ENCODE data around the gene GPATCH8. TPM values are rescaled to one million over a fixed set of nuclear protein-coding genes. Genes with fewer than 3 reads are reported as not detected.

The GPATCH8 gene
- total RNA-seq, 4 donors from 2014 or later: 33.8 to 49.3 (median 39.1) TPM

- TF ChIP-seq, protein P1, sequence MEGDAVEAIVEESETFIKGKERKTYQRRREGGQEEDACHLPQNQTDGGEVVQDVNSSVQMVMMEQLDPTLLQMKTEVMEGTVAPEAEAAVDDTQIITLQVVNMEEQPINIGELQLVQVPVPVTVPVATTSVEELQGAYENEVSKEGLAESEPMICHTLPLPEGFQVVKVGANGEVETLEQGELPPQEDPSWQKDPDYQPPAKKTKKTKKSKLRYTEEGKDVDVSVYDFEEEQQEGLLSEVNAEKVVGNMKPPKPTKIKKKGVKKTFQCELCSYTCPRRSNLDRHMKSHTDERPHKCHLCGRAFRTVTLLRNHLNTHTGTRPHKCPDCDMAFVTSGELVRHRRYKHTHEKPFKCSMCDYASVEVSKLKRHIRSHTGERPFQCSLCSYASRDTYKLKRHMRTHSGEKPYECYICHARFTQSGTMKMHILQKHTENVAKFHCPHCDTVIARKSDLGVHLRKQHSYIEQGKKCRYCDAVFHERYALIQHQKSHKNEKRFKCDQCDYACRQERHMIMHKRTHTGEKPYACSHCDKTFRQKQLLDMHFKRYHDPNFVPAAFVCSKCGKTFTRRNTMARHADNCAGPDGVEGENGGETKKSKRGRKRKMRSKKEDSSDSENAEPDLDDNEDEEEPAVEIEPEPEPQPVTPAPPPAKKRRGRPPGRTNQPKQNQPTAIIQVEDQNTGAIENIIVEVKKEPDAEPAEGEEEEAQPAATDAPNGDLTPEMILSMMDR (IDR thresholded peaks at IDR 0.05; ENCODE audit: low read depth): no peak
These were observed 40.8 kb upstream of the GPATCH8 start for GRCh38 chr17:44543905-44544523.

GRCh38 chr17:44543213-44543904 lies 40.2 kb upstream of the GPATCH8 start:
- TF ChIP-seq, protein P1 (IDR thresholded peaks at IDR 0.05; ENCODE audit: low read depth): no peak

- TF ChIP-seq, protein P1 (IDR thresholded peaks at IDR 0.05; ENCODE audit: low read depth): no peak
These were observed 38.8 kb upstream of the GPATCH8 start for GRCh38 chr17:44541884-44542581.

GRCh38 chr17:44540246-44541084 lies 37.3 kb upstream of the GPATCH8 start:
- TF ChIP-seq, protein P1 (IDR thresholded peaks at IDR 0.05; ENCODE audit: low read depth): no peak

- TF ChIP-seq, protein P1 (IDR thresholded peaks at IDR 0.05; ENCODE audit: low read depth): no peak
These were observed 36.5 kb upstream of the GPATCH8 start for GRCh38 chr17:44539673-44540072.

- TF ChIP-seq, protein P1 (IDR thresholded peaks at IDR 0.05; ENCODE audit: low read depth): no peak
These were observed 33.1 kb upstream of the GPATCH8 start for GRCh38 chr17:44536090-44536953.
